ENCODE results near the gene PODXL. TPM values are rescaled to one million over a fixed set of nuclear protein-coding genes. Genes with fewer than 3 reads are reported as not detected.

The PODXL gene
- total RNA-seq, 1 donor from 2014 or later = 29.2 TPM

GRCh38 chr7:131455001-131455400, 101.4 kb downstream of the PODXL start:
- no peak for DNase-seq (ENCODE audit: low read depth)

DNA sequence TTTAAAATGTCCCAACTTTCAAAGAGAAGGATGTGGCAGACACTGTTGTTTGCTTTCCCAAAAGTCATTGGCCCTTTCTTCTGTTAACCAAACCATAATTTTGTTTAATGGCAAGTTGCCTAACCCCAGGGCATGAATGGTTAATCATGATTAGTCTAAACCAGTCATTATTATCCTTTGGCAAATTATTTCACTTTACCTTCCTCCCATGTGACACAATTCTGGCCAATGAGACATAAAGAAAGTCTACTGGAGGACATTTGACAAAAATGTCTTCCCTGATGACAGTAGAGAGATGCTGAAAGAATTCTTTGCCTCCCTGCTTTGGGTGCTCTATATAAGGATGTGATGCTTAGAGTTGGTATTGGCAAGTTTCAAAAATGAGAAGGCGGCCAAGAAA, 101.9 kb downstream of the PODXL start:
- no peak for DNase-seq (ENCODE audit: low read depth)

Other genes starting within 250 kb of the PODXL start
- gene MKLN1, start 228.8 kb downstream of the PODXL start, total RNA-seq = 38.0 and 38.5 TPM in 2 replicates